Measurements from ENCODE around the gene CCDC88C.

DNA sequence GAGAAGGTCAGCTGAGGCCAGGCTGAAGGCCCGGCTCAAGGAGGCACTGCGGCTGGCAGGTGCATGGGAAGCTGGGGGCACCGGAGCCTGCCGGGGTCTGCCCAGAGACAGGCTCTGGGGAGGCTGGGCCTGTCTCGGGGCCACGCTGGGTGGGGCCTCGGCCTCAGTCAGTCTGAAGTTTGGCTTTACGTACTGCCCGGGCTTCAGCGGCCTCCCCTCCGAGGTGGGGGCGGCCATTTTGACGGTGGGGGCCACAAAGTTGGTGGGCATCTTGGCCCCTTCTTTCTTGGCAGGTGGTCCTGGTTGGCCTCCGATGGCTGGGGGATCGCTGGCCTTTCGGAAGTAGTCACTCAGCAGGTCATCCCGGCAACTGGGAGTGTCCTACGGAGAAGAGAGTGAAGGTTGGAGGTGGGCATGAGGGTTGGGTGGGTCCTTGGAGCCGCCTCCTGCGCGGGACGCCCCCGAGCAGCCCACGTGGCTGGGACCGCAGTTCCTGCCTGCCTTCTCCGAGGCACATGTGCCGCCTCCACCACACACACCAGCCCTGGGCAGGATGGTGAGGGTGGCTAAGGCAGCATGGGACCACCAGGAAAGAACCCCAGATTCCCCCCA lies 144.2 kb downstream of the CCDC88C start:
- TF ChIP-seq, protein P1, sequence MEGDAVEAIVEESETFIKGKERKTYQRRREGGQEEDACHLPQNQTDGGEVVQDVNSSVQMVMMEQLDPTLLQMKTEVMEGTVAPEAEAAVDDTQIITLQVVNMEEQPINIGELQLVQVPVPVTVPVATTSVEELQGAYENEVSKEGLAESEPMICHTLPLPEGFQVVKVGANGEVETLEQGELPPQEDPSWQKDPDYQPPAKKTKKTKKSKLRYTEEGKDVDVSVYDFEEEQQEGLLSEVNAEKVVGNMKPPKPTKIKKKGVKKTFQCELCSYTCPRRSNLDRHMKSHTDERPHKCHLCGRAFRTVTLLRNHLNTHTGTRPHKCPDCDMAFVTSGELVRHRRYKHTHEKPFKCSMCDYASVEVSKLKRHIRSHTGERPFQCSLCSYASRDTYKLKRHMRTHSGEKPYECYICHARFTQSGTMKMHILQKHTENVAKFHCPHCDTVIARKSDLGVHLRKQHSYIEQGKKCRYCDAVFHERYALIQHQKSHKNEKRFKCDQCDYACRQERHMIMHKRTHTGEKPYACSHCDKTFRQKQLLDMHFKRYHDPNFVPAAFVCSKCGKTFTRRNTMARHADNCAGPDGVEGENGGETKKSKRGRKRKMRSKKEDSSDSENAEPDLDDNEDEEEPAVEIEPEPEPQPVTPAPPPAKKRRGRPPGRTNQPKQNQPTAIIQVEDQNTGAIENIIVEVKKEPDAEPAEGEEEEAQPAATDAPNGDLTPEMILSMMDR (optimal IDR thresholded peaks at IDR 0.05 in 1 of 3, IDR thresholded peaks at IDR 0.05 in 1 of 3, conservative IDR thresholded peaks at IDR 0.05 in 1 of 3; ENCODE audit: extremely low read depth in 1 of 3, insufficient read depth in 2 of 3, low read length in 3 of 3) = no peak
- TF ChIP-seq EZH2 (IDR thresholded peaks at IDR 0.05; ENCODE audit: low read length) = no peak

Measured in keratinocyte (primary cell).